ENCODE measurements around the gene C1orf210.

DNA sequence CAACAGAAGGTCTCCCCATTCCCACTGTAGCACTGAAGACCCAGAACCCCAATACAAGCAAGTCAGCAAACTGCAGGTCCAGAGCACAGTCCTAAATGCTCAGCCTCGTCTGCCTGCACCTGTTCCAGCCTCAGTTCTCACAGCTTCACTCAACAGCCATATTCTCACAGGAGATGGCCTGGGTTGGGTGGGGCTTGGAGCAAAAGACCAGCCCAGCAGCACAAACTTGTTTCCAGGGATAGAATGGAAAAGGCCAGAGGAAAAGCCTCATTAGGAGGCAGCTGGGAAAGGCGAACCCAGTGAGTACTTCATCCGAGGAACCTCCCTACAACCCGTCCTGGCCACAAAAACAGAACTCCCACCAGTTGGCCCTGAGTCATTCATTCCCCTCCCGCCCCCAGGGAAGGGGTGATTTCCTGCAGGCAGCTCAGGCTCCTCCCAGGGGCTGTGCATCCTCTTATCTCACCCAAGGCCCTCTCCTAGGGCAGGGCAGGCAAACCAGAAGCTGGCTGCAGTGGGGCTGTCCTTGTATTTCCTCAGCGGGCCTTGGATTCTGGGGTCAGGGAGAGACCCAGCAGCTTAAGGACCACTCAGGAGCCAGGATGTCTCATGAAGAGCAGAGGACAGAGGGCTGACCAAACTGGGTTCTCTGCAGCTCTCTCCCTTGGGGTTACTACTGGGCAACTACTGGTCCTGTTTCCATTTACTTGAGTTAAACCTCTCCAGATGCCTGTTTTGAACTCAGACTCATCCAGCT, 44.8 kb upstream of the C1orf210 start:
- no peak for TF ChIP-seq EZH2 (IDR thresholded peaks at IDR 0.05; ENCODE audit: borderline replicate concordance)
- TF ChIP-seq, protein P1, sequence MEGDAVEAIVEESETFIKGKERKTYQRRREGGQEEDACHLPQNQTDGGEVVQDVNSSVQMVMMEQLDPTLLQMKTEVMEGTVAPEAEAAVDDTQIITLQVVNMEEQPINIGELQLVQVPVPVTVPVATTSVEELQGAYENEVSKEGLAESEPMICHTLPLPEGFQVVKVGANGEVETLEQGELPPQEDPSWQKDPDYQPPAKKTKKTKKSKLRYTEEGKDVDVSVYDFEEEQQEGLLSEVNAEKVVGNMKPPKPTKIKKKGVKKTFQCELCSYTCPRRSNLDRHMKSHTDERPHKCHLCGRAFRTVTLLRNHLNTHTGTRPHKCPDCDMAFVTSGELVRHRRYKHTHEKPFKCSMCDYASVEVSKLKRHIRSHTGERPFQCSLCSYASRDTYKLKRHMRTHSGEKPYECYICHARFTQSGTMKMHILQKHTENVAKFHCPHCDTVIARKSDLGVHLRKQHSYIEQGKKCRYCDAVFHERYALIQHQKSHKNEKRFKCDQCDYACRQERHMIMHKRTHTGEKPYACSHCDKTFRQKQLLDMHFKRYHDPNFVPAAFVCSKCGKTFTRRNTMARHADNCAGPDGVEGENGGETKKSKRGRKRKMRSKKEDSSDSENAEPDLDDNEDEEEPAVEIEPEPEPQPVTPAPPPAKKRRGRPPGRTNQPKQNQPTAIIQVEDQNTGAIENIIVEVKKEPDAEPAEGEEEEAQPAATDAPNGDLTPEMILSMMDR (IDR thresholded peaks at IDR 0.05; ENCODE audit: poor library complexity): no peak
